ENCODE results near the gene SLC39A11. TPM values are rescaled to one million over a fixed set of nuclear protein-coding genes. Genes with fewer than 3 reads are reported as not detected.
"Not testable (repeated sequence)": the region's sequence is repeated elsewhere in the genome, so short reads cannot be mapped to it uniquely, and the experiment has no call there.

The SLC39A11 gene
- total RNA-seq, 4 donors from 2014 or later = 23.0 to 30.9 (median 27.6) TPM

DNA sequence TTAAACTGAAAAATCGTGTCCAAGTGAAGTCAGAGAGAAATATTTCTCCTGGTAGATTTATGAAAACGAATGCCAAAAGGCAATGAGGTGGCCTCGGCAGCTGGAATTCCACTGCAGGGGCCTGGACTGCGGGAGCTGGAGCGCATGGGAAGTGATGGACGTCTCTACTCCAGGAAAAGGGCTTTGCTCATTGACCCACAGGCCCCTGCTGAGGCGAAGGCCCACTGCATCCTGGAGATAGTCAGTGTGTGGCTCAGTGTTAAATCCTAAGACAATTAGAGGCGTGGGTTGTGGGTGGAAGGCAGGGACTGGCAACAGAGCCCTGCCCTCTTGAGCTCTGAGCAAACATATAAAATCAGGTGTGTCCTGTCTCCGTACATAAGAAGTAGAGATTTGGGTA, 191.4 kb downstream of the SLC39A11 start:
- no peak overlapping the region for H3K4me3 ChIP-seq
- intact Hi-C loops (cut with DNase I) = no loop called here
- DNase-seq = no peak
- peaks cover 0 to 15% (median 0%) of the 10 kb centered on the region in 3 donors for H3K4me1 ChIP-seq
- WGBS, 2 donors = 59 to 80% methylated on average over 7 to 8 of the region's 9 CpGs
- peaks cover 0 to 12% (median 0%) of the 10 kb centered on the region in 3 donors for H3K36me3 ChIP-seq
- no peaks in the 10 kb centered on the region for H3K27me3 ChIP-seq
- H3K9me3 ChIP-seq = no peaks in the 10 kb centered on the region
- TF ChIP-seq, protein P1, sequence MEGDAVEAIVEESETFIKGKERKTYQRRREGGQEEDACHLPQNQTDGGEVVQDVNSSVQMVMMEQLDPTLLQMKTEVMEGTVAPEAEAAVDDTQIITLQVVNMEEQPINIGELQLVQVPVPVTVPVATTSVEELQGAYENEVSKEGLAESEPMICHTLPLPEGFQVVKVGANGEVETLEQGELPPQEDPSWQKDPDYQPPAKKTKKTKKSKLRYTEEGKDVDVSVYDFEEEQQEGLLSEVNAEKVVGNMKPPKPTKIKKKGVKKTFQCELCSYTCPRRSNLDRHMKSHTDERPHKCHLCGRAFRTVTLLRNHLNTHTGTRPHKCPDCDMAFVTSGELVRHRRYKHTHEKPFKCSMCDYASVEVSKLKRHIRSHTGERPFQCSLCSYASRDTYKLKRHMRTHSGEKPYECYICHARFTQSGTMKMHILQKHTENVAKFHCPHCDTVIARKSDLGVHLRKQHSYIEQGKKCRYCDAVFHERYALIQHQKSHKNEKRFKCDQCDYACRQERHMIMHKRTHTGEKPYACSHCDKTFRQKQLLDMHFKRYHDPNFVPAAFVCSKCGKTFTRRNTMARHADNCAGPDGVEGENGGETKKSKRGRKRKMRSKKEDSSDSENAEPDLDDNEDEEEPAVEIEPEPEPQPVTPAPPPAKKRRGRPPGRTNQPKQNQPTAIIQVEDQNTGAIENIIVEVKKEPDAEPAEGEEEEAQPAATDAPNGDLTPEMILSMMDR (IDR thresholded peaks at IDR 0.05) = no peak
- no peak for TF ChIP-seq POLR2A (IDR thresholded peaks at IDR 0.05)
- no peak overlapping the region for H3K27ac ChIP-seq

DNA sequence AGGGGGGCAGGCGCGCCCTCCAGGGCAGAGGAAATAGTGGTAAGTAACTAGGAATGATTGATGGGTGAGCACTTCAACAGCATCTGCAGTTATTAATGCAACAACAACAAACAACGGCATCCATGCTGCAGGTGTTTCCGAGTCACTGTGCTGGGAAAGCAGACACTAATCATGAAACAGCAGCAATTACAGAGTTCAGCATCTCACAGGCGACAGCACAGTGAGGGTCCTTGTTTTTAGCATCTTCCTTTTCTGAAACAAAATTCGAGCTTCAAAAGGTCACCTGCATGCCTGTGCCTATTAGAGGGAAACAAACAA, 191.9 kb downstream of the SLC39A11 start:
- Histone ChIP-seq H3K9me3 (no peaks in the 10 kb centered on the region), H3K36me3 (peaks cover 0 to 12% (median 0%) of the 10 kb centered on the region in 3 donors), H3K27me3 (no peaks in the 10 kb centered on the region), H3K4me1 (peaks cover 0 to 15% (median 0%) of the 10 kb centered on the region in 3 donors), H3K27ac (no peak overlapping the region), H3K4me3 (no peak overlapping the region)
- intact Hi-C loops (cut with DNase I) = no loop called here
- no peak for DNase-seq
- TF ChIP-seq, protein P1 (IDR thresholded peaks at IDR 0.05) = no peak
- TF ChIP-seq POLR2A (IDR thresholded peaks at IDR 0.05) = no peak
- WGBS, 2 donors = 70 to 78% methylated on average over 6 of the region's 6 CpGs

DNA sequence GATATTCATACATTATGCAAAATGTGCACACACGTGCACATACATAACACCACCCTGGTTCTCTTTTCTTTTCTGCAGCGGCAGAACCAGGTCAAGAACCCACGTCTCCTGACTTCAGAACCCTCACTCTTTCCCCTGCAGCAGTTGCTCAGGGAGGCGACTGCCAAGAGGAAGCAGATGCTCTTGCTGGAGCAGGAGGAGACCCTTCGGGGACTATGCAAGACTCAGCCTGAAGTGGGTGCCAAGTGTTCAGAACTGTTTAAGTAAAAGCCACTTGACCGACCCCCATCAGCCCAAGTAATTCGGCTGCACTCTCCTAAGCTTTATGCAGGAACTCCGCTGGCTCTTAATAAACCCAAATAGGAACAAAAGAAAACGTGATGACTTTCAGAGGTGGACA, 193.8 kb downstream of the SLC39A11 start:
- Histone ChIP-seq H3K36me3 (peaks cover 0 to 12% (median 0%) of the 10 kb centered on the region in 3 donors), H3K27ac (no peak overlapping the region), H3K4me3 (no peak overlapping the region), H3K9me3 (no peaks in the 10 kb centered on the region), H3K27me3 (no peaks in the 10 kb centered on the region), H3K4me1 (peaks cover 0 to 15% (median 0%) of the 10 kb centered on the region in 3 donors)
- TF ChIP-seq, protein P1 (IDR thresholded peaks at IDR 0.05) = no peak
- TF ChIP-seq POLR2A (IDR thresholded peaks at IDR 0.05) = no peak
- 68 to 76% methylated on average over 7 to 8 of the region's 9 CpGs for WGBS, 2 donors
- intact Hi-C loops (cut with DNase I) = no loop called here
- no peak for DNase-seq

DNA sequence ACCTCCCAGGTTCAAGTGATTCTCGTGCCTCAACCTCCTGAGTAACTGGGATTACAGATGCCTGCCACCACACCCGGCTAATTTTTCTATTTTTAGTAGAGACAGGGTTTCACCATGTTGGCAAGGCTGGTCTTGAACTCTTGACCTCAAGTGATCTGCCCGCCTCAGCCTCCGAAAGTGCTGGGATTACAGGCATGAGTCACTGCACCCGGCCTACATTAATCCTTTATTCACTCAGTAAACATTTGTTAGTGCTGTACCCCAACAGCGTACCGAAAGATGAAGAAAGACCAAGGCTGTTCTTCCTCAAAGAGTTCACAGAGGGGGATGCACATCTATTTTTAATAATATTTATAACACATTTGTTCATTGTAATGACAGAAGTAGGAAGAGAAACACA, 196.2 kb downstream of the SLC39A11 start:
- Histone ChIP-seq H3K4me1 (peaks cover 0 to 11% (median 0%) of the 10 kb centered on the region in 3 donors), H3K36me3 (peaks cover 0 to 12% (median 0%) of the 10 kb centered on the region in 3 donors)
- H3K4me3 ChIP-seq; intact Hi-C loops (cut with DNase I); H3K27ac ChIP-seq; H3K27me3 ChIP-seq; DNase-seq; H3K9me3 ChIP-seq: not testable (repeated sequence)
- 30 to 45% methylated on average over 6 to 7 of the region's 7 CpGs for WGBS, 2 donors

DNA sequence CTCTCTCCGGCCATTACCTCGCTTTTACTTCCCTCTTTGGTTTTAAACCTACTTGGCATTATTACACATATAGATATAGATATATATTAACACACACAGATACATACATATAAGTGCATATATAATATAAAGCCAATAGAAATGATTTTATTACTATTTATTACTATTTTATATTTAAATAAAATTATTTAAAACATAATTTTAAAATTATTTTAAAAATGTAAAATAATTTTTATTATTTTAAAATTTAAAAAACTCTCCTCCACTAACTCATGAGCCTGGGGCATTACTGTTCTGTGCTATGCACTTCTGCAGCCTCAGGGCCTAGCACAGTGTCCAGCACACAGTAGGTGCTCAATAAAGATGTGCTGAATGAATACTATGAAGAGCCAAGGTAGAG, 200.9 kb downstream of the SLC39A11 start:
- peaks cover 0 to 20% (median 0%) of the 10 kb centered on the region in 3 donors for H3K36me3 ChIP-seq
- no peak for DNase-seq
- 90 to 91% methylated on average over 2 of the region's 2 CpGs for WGBS, 2 donors
- no peaks in the 10 kb centered on the region for H3K27me3 ChIP-seq
- intact Hi-C loops (cut with DNase I) = no loop called here
- H3K4me3 ChIP-seq = no peak overlapping the region
- no peaks in the 10 kb centered on the region for H3K9me3 ChIP-seq
- no peak overlapping the region for H3K27ac ChIP-seq
- no peak for TF ChIP-seq POLR2A (IDR thresholded peaks at IDR 0.05)
- TF ChIP-seq, protein P1 (IDR thresholded peaks at IDR 0.05) = no peak
- no peaks in the 10 kb centered on the region for H3K4me1 ChIP-seq

DNA sequence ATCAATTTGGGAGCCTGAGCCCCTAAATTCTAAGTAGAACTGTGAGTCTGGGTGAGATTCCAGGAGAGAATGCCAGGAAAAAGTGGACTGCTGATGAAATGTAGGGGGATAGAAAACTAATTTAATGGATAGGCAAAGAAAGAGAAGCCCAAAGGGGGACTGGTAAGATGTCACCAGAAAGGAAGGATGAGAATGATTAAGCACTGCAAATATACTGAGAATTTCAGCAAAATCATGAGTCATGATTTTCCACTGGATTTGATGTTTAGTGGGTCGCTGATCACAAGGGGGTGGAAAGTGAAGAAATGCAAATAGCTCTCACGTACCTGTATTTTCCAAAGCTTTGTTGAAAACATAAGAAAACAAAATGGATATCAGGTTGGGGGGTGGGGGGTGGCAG, 201.8 kb downstream of the SLC39A11 start:
- H3K27me3 ChIP-seq = no peaks in the 10 kb centered on the region
- H3K4me1 ChIP-seq = no peaks in the 10 kb centered on the region
- TF ChIP-seq POLR2A (IDR thresholded peaks at IDR 0.05) = no peak
- TF ChIP-seq, protein P1 (IDR thresholded peaks at IDR 0.05) = no peak
- intact Hi-C loops (cut with DNase I) = no loop called here
- no peak overlapping the region for H3K4me3 ChIP-seq
- 81 to 82% methylated on average over 2 of the region's 2 CpGs for WGBS, 2 donors
- peaks cover 0 to 21% (median 0%) of the 10 kb centered on the region in 3 donors for H3K36me3 ChIP-seq
- DNase-seq = no peak
- no peaks in the 10 kb centered on the region for H3K9me3 ChIP-seq
- no peak overlapping the region for H3K27ac ChIP-seq

Measured in esophagus squamous epithelium (tissue), 5 donors.